Gastrocnemius medialis (tissue), 4 donors: ENCODE measurements around the gene HMCN1. TPM values are rescaled to one million over a fixed set of nuclear protein-coding genes. Genes with fewer than 3 reads are reported as not detected.

ENCODE experiments used
- ATAC-seq, 2 donors: fragments of 150-250 bp; one replicate each; pipeline ENCODE4 v1.9.1; 2016
- DNase-seq, 2 donors: peaks; one replicate each; pipeline ENCODE4 v3.0.0-alpha.2; 2019
- H3K27ac ChIP-seq, 4 donors: fragments of 200-600 bp; sonication (generic); 1 replicate in 1 of 4; 2 replicates in 3 of 4; pipeline ENCODE4 v1.5.1; 2016 to 2018; ENCODE audit warnings: mild to moderate bottlenecking in 2 of 4, moderate library complexity in 1 of 4
- H3K27me3 ChIP-seq, 3 donors: fragments of 200-600 bp; sonication (generic) in 2 of 3; 1 replicate in 1 of 3; 2 replicates in 2 of 3; pipeline versions ENCODE4 v1.5.1 to v1.6.0; 2016 to 2019; ENCODE audit warnings: mild to moderate bottlenecking in 1 of 3, moderate library complexity in 1 of 3
- H3K36me3 ChIP-seq, 2 donors: fragments of 200-600 bp; sonication (generic) in 1 of 2; one replicate each; pipeline ENCODE4 v1.5.1; 2017 to 2018
- H3K4me1 ChIP-seq, 2 donors: fragments of 200-600 bp; sonication (generic) in 1 of 2; one replicate each; pipeline ENCODE4 v1.5.1; 2016 to 2017; ENCODE audit warnings: mild to moderate bottlenecking in 2 of 2
- H3K4me3 ChIP-seq, 4 donors: fragments of 200-600 bp; sonication (generic) in 3 of 4; 1 replicate in 1 of 4; 2 replicates in 3 of 4; pipeline ENCODE4 v1.5.1; 2016 to 2019; ENCODE audit warnings: mild to moderate bottlenecking in 2 of 4
- H3K9me3 ChIP-seq, 3 donors: fragments of 200-600 bp; sonication (generic) in 2 of 3; 1 replicate in 1 of 3; 2 replicates in 2 of 3; pipeline ENCODE4 v1.5.1; 2016 to 2019
- CTCF ChIP-seq, 5 experiments: fragments of 450-650 bp in 3 of 5; fragments of 200-600 bp in 2 of 5; sonication (generic) in 2 of 5; IDR thresholded peaks in 4 of 5; conservative IDR thresholded peaks in 1 of 5; 1 replicate in 4 of 5; 2 replicates in 1 of 5; pipeline ENCODE4 v1.5.1; 2016 to 2019; ENCODE audit warnings: antibody characterized with exemption in 5 of 5, mild to moderate bottlenecking in 3 of 5, moderate library complexity in 3 of 5
- POLR2A ChIP-seq, 2 donors: fragments of 450-650 bp; IDR thresholded peaks; one replicate each; pipeline ENCODE4 v1.6.1; 2017; ENCODE audit warnings: antibody characterized with exemption in 2 of 2, mild to moderate bottlenecking in 2 of 2, moderate library complexity in 2 of 2
- in situ Hi-C, 4 donors: fragments of 200-750 bp; cut with MboI; loops; one replicate each; pipeline versions ENCODE4 v1.15.0 to v1.8.0; 2017; ENCODE audit warnings: low sequenced_read_pairs in 4 of 4
- intact Hi-C: fragments of 100-400 bp; cut with DNase I; formaldehyde crosslinking; loops from one replicate; pipeline ENCODE4 v1.15.1; 2023; ENCODE audit warnings: low total_unique reads
- total RNA-seq, 4 donors: library from RNA; depleted of rRNA; stranded (reverse); fragments of >200 nt; gene quantifications; one replicate each; pipeline versions ENCODE4 v1.1.0 to v1.2.3, GENCODE V29; 2016

Gene HMCN1
- total RNA-seq, 4 donors from 2014 or later, result 2.6 to 7.5 (median 5.1) TPM

- Histone ChIP-seq H3K27me3 (no peaks in the 10 kb centered on the region), H3K36me3 (no peaks in the 10 kb centered on the region), H3K4me3 (no peak overlapping the region), H3K27ac (no peak overlapping the region), H3K4me1 (no peaks in the 10 kb centered on the region), H3K9me3 (no peaks in the 10 kb centered on the region)
- in situ Hi-C loops (no loop called here), intact Hi-C loops (no loop called here)
- DNase-seq (no peak), ATAC-seq (no peak)
- TF ChIP-seq POLR2A (IDR thresholded peaks at IDR 0.05), result no peak
- no peak for TF ChIP-seq CTCF (IDR thresholded peaks at IDR 0.05 in 4 of 5, conservative IDR thresholded peaks at IDR 0.05 in 1 of 5)
Measured at GRCh38 chr1:186195377-186195931, 461.3 kb downstream of the HMCN1 start.

GRCh38 chr1:186202271-186202764, 468.1 kb downstream of the HMCN1 start:
- in situ Hi-C loops, result loop anchor here in 2 of 4 donors (25.0 kb wide), 2 partner anchors 390 to 490 kb away; no protein-coding TSS in a partner anchor

GRCh38 chr1:186202776-186203175, 468.6 kb downstream of the HMCN1 start:
- Histone ChIP-seq H3K4me1 (no peaks in the 10 kb centered on the region), H3K4me3 (no peak overlapping the region), H3K36me3 (no peaks in the 10 kb centered on the region), H3K9me3 (no peaks in the 10 kb centered on the region), H3K27ac (no peak overlapping the region), H3K27me3 (no peaks in the 10 kb centered on the region)
- in situ Hi-C loops, result loop anchor here in 2 of 4 donors (25.0 kb wide), 2 partner anchors 390 to 490 kb away; no protein-coding TSS in a partner anchor
- intact Hi-C loops, result no loop called here
- no peak for DNase-seq
- ATAC-seq, result no peak
- TF ChIP-seq CTCF (IDR thresholded peaks at IDR 0.05 in 4 of 5, conservative IDR thresholded peaks at IDR 0.05 in 1 of 5) (no peak), POLR2A (IDR thresholded peaks at IDR 0.05) (no peak)

More at GRCh38 chr1:186202271-186202764, 468.1 kb downstream of the HMCN1 start:
- intact Hi-C loops, result no loop called here
- Histone ChIP-seq H3K27ac (peak overlapping the region in 1 of 4 donors; percentile 17), H3K36me3 (no peaks in the 10 kb centered on the region), H3K27me3 (no peaks in the 10 kb centered on the region), H3K9me3 (no peaks in the 10 kb centered on the region), H3K4me3 (no peak overlapping the region), H3K4me1 (no peaks in the 10 kb centered on the region)
- TF ChIP-seq POLR2A (IDR thresholded peaks at IDR 0.05) (no peak), CTCF (IDR thresholded peaks at IDR 0.05 in 4 of 5, conservative IDR thresholded peaks at IDR 0.05 in 1 of 5) (no peak)
- peak; percentile 48 to 70 for DNase-seq
- ATAC-seq, result peak; percentile 90 to 95

- in situ Hi-C loops, result loop anchor here in 2 of 4 donors (25.0 kb wide), 2 partner anchors 394 to 494 kb away; no protein-coding TSS in a partner anchor
- Histone ChIP-seq H3K27me3 (no peaks in the 10 kb centered on the region), H3K9me3 (no peaks in the 10 kb centered on the region), H3K27ac (no peak overlapping the region), H3K36me3 (no peaks in the 10 kb centered on the region), H3K4me3 (no peak overlapping the region), H3K4me1 (no peaks in the 10 kb centered on the region)
- no peak for ATAC-seq
- intact Hi-C loops, result no loop called here
- DNase-seq, result no peak
- TF ChIP-seq POLR2A (IDR thresholded peaks at IDR 0.05), result no peak
- no peak for TF ChIP-seq CTCF (IDR thresholded peaks at IDR 0.05 in 4 of 5, conservative IDR thresholded peaks at IDR 0.05 in 1 of 5)
Measured at GRCh38 chr1:186206048-186206570, 471.9 kb downstream of the HMCN1 start.
